BJ (cell line): Measurements from ENCODE around the gene PSMB10. TPM values are rescaled to one million over a fixed set of nuclear protein-coding genes. Genes with fewer than 3 reads are reported as not detected.

ENCODE experiments used
- CTCF ChIA-PET: fragments of 350-600 bp; formaldehyde crosslinking; extraction: SDS; loops from one replicate; lab custom pipeline; 2021; ENCODE audit warnings: antibody characterized with exemption, inconsistent platforms; lab: Yijun Ruan, JAX
- POLR2A ChIA-PET: fragments of 300-600 bp; sonication (Branson Sonifier 250); formaldehyde crosslinking; extraction: SDS; loops from one replicate; lab custom pipeline; 2021; ENCODE audit warnings: antibody characterized with exemption; lab: Charles Lee
- DNase-seq: peaks from one replicate; pipeline ENCODE4 v3.0.0-alpha.2; 2011; ENCODE audit warnings: low read depth
- H3K27me3 ChIP-seq: 2 replicates; pipeline ENCODE4 v1.6.0; 2011; ENCODE audit warnings: low read length; ENCODE audit not compliant: control insufficient read depth, insufficient read depth
- H3K36me3 ChIP-seq: 2 replicates; pipeline ENCODE4 v1.5.1; 2011; ENCODE audit warnings: low read length; ENCODE audit not compliant: control insufficient read depth, insufficient read depth
- H3K4me3 ChIP-seq: 2 replicates; pipeline ENCODE4 v1.5.1; 2011; ENCODE audit warnings: low read depth, mild to moderate bottlenecking, control low read depth, low read length
- polyA plus RNA-seq: library from polyadenylated mRNA; depleted of rRNA; stranded (reverse); fragments of >200 nt; gene quantifications from 2 replicates; pipeline ENCODE4 v1.2.3, GENCODE V29; 2011
- TF ChIP-seq, protein P1 (sequence below): IDR thresholded peaks from 2 replicates; pipeline ENCODE4 v1.5.1; 2011; ENCODE audit warnings: low read depth, mild to moderate bottlenecking, control low read depth, inconsistent platforms, low read length, moderate library complexity; ENCODE audit not compliant: insufficient read depth

PSMB10 gene
- polyA plus RNA-seq, 1 experiment, result 29.1 TPM

DNA sequence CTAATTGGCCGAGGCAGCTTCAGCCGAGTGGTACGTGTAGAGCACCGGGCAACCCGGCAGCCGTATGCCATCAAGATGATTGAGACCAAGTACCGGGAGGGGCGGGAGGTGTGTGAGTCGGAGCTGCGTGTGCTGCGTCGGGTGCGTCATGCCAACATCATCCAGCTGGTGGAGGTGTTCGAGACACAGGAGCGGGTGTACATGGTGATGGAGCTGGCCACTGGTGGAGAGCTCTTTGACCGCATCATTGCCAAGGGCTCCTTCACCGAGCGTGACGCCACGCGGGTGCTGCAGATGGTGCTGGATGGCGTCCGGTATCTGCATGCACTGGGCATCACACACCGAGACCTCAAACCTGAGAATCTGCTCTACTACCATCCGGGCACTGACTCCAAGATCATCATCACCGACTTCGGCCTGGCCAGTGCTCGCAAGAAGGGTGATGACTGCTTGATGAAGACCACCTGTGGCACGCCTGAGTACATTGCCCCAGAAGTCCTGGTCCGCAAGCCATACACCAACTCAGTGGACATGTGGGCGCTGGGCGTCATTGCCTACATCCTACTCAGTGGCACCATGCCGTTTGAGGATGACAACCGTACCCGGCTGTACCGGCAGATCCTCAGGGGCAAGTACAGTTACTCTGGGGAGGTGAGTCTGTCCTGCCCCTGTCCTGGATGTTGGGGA lies 27.5 kb downstream of the PSMB10 start:
- TF ChIP-seq, protein P1, sequence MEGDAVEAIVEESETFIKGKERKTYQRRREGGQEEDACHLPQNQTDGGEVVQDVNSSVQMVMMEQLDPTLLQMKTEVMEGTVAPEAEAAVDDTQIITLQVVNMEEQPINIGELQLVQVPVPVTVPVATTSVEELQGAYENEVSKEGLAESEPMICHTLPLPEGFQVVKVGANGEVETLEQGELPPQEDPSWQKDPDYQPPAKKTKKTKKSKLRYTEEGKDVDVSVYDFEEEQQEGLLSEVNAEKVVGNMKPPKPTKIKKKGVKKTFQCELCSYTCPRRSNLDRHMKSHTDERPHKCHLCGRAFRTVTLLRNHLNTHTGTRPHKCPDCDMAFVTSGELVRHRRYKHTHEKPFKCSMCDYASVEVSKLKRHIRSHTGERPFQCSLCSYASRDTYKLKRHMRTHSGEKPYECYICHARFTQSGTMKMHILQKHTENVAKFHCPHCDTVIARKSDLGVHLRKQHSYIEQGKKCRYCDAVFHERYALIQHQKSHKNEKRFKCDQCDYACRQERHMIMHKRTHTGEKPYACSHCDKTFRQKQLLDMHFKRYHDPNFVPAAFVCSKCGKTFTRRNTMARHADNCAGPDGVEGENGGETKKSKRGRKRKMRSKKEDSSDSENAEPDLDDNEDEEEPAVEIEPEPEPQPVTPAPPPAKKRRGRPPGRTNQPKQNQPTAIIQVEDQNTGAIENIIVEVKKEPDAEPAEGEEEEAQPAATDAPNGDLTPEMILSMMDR, result no peak
- peaks cover 14% of the 10 kb centered on the region for H3K36me3 ChIP-seq
- H3K4me3 ChIP-seq, result no peak overlapping the region
- CTCF ChIA-PET, result interaction anchor here (0.6 to 5.9 kb wide), 4 partner anchors 12 to 26 kb away, joined by 3 to 32 read pairs (median 3); partner anchors contain the start of gene NRN1L
- H3K27me3 ChIP-seq, result no peaks in the 10 kb centered on the region
- DNase-seq, result no peak
- POLR2A ChIA-PET, result no interaction called here

DNA sequence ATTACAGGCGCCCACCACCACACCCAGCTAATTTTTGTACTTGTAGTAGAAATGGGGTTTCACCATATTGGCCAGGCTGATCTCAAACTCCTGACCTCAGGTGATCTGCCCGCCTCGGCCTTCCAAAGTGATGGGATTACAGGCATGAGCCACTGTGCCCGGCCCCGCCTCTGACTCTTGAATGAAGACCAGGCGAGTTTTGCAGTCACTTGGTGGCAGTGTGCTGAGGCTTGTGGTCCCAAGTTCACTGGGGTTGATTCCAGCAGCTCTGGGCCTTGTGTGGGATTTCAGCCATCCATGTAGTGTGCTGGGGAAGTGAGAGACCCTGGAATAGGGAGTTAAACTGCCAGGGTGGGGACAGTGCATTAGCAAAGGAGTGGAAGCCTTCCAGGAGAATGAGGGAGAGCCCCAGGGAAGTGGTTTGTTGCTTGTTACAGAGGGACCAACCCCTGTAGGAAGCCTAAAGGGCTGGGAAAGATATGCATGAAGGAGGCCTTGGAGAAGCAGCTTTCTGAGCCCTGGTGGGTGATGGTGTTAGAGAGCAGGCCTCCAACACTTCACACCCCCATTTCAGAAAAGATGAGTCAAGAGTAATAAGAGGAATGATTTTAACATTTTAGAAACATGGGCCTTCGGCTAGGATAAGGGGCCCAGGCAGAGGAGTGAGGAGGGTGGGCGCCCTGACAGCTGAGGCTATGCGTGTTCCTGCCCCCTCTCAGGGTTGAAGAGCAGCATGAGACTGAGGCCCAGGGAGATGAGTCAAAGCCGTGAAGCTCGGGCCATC lies 29.1 kb downstream of the PSMB10 start:
- Histone ChIP-seq H3K36me3 (peaks cover 16% of the 10 kb centered on the region), H3K27me3 (no peaks in the 10 kb centered on the region), H3K4me3 (no peak overlapping the region)
- ChIA-PET POLR2A (no interaction called here), CTCF (interaction anchor here (0.6 to 5.9 kb wide), 6 partner anchors 11 to 705 kb away, joined by 3 to 32 read pairs (median 4); partner anchors contain the start of gene NRN1L)
- DNase-seq, result no peak
- TF ChIP-seq, protein P1, result no peak

DNA sequence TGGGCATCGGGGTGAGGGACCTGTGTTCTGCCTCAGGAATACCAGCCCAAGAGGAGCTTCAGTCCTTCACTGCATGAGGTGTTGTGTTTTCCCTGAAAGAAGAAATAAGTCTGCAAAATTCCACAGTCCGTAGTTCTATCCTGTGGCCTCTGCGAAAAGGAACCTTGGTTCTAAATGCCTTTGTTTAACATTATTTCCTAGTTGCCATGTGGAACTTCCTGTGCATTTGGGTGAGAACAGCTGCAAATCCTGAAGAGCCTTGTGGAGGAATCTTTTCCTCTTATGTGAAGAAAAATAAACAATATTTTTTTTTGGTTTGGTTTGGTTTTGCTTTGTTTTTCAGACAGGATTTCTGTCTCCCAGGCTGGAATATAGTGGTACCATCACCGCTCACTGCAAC lies 33.8 kb downstream of the PSMB10 start:
- no peak for DNase-seq
- no peaks in the 10 kb centered on the region for H3K27me3 ChIP-seq
- TF ChIP-seq, protein P1, result no peak
- H3K36me3 ChIP-seq, result peaks cover 4% of the 10 kb centered on the region
- POLR2A ChIA-PET, result no interaction called here
- H3K4me3 ChIP-seq, result no peak overlapping the region
- CTCF ChIA-PET, result interaction anchor here (1.9 kb wide), 1 partner anchor 19 kb away, joined by 7 read pairs; the partner anchor contains the start of gene NRN1L

DNA sequence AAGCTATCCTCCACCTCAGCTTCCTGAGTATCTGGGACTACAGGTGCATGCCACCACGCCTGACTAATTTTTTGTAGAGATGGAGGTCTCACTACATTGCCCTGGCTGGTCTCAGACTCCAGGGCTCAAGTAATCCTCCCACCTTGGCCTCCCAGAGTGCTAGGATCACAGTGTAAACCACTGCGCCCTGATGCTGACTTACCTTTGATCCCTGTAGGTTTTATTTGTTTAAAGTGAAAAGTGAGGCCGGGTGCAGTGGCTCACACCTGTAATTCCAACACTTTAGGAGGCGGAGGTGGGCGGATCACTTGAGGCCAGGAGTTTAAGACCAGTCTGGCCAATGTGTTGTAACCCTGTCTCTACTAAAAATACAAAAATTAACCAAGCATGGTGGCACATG lies 34.9 kb downstream of the PSMB10 start:
- TF ChIP-seq, protein P1, result no peak
- ChIA-PET POLR2A (no interaction called here), CTCF (interaction anchor here (0.7 to 2.1 kb wide), 2 partner anchors 86 to 387 kb away, joined by 3 to 6 read pairs; no protein-coding TSS in a partner anchor)
- no peak overlapping the region for H3K4me3 ChIP-seq
- no peaks in the 10 kb centered on the region for H3K27me3 ChIP-seq
- no peak for DNase-seq
- peaks cover 4% of the 10 kb centered on the region for H3K36me3 ChIP-seq

DNA sequence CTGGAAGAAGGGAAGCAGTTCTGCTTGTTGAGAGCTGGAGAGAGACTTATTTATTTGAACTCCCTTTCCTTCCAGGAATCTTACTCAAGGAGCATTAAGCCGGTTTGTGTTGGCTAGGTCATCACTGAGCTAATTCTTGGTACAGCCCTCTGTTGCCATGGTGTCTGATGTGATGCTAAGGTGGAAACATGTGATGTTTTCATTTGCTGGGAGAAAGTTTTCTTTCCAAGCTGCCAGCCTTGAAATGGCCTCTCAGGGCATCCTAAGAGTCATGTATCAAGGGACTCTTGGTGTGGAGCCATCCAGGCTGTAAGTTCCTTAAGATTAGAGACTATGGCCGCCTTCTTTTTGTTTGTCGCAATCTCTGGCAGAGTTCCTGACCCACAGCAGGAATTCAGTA lies 39.4 kb downstream of the PSMB10 start:
- H3K4me3 ChIP-seq, result no peak overlapping the region
- no peak for DNase-seq
- peaks cover 2% of the 10 kb centered on the region; the same call in 1 of the 2 replicates for H3K36me3 ChIP-seq
- TF ChIP-seq, protein P1, result no peak
- ChIA-PET CTCF (interaction anchor here (1.0 to 3.2 kb wide), 6 partner anchors 10 to 376 kb away, joined by 3 to 13 read pairs (median 3); no protein-coding TSS in a partner anchor), POLR2A (no interaction called here)
- no peaks in the 10 kb centered on the region for H3K27me3 ChIP-seq
